ENCODE results near the gene FAM107B.
A peak's percentile ranks its signal among the peaks of the same experiment; 100 is the strongest.

The FAM107B gene

DNA sequence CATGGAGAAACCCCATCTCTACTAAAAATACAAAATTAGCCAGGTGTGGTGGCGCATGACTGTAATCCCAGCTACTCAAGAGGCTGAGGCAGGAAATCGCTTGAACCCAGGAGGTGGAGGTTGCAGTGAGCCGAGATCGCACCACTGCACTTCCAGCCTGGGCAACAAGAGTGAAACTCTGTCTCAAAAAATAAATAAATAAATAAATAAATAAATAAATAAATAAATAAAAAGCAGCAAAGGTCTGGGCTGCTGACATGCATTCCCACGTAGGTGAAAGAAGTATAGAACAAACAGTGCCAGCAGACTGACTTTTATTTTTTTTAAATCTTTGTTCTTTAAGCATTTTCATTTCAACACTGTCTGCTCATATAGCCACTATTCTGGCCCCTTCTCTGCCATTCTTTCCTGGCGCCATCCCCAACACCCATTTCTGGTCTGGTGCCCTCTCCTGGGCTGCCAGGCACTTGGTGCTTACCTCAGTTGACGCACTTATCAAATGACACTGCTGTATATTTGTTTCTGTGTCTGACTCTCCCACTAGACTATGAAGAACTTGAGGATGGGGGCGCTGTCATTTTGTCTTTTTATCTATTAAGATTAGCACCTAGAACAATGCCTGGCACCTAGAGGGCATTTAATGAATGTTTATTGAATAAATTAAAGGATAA, 15.6 kb downstream of the FAM107B start:
- Mint-ChIP-seq H3K4me3 (no peak overlapping the region), H3K27me3 (no peaks in the 10 kb centered on the region), H3K9me3 (no peaks in the 10 kb centered on the region), H3K4me1 (peaks cover 7% of the 10 kb centered on the region), H3K36me3 (no peaks in the 10 kb centered on the region), H3K27ac (no peak overlapping the region)
- no peak for DNase-seq
- CTCF ChIA-PET, result no interaction called here

DNA sequence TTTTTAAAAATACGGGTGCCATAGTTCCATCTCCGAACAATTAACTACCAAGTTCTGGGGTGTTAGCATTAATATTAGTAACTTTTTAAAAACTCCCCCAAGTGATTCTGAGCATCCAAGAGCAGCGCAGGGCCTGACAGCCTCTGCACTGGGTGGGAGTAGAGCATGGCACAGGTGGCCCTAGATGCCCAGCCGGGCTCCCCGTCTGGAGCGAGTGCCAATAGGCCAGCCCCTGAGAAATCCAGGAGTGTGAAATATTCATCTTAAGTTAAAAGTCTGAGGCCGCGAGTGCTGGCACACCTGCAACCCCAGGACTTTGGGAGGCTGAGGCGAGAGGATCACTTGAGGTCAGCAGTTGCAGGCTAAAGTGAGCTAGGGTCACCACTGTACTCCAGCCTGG, 16.2 kb downstream of the FAM107B start:
- H3K4me3 Mint-ChIP-seq, result no peak overlapping the region
- no peak overlapping the region for H3K27ac Mint-ChIP-seq
- H3K27me3 Mint-ChIP-seq, result no peaks in the 10 kb centered on the region
- CTCF ChIA-PET, result no interaction called here
- DNase-seq, result no peak
- peaks cover 7% of the 10 kb centered on the region for H3K4me1 Mint-ChIP-seq
- no peaks in the 10 kb centered on the region for H3K9me3 Mint-ChIP-seq
- H3K36me3 Mint-ChIP-seq, result no peaks in the 10 kb centered on the region

DNA sequence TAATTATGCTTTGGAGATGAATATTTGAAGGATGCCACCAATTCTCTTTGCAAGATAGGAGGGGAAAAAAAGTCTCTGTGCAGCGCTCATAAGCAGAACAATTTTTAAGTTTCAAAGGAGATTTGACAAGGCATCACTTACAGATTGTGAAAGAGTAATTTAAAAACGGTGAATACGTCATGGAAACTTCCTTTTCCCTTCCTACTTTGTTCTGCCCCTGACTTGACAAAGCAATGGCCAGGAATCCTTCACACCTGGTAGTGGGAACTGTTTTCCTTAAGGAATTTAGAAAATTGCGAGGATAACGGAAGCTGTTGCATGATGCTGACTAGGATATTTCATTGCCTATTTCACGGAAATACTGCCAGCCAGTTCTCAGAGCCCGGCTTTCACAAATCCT, 16.7 kb downstream of the FAM107B start:
- no peak overlapping the region for H3K27ac Mint-ChIP-seq
- DNase-seq, result no peak
- H3K4me1 Mint-ChIP-seq, result peaks cover 7% of the 10 kb centered on the region
- CTCF ChIA-PET, result no interaction called here
- H3K27me3 Mint-ChIP-seq, result no peaks in the 10 kb centered on the region
- H3K9me3 Mint-ChIP-seq, result no peaks in the 10 kb centered on the region
- no peaks in the 10 kb centered on the region for H3K36me3 Mint-ChIP-seq
- H3K4me3 Mint-ChIP-seq, result no peak overlapping the region

DNA sequence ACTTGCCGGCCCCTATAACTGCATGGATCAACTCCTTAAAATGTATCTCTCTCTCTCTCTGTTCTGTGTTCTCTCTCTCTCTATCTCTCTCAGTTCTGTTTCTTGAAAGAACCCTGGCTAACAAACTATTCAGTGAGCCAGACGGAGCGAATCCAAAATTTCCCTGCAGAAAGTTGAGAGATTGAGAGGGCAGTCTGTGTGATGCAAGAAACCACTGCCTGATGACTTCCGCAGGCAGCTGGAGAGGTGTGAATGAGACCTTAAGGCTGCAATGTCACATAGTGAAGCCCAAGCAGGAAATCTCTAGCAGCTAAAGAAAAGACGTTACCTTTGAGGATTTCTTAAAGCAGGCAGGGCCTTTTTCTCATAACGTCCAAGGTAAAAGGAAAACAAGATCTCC, 17.3 kb downstream of the FAM107B start:
- CTCF ChIA-PET, result no interaction called here
- Mint-ChIP-seq H3K27me3 (no peaks in the 10 kb centered on the region), H3K4me3 (no peak overlapping the region), H3K4me1 (peaks cover 7% of the 10 kb centered on the region), H3K9me3 (no peaks in the 10 kb centered on the region), H3K36me3 (no peaks in the 10 kb centered on the region), H3K27ac (no peak overlapping the region)
- DNase-seq, result no peak

DNA sequence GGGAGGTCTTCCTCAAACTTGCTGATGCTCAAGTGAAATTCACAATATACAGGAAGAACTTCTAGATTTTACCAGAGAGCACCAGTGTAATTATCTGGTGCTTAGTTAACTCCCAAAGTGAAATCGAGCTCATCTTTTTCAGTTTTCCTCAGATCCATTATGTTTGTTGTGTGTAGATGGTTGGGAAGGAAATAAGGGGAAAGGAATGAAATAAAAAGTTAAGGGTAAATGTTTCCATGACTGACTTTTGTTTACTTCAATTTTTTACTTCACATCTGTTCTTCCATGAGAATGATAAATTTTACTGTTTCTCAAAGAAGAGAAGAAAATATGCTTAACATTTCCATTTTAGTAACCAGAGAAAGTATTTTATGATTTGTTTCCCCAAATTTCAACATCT, 21.3 kb downstream of the FAM107B start:
- CTCF ChIA-PET, result interaction anchor here (0.7 kb wide), 1 partner anchor 792 kb away, joined by 4 read pairs; no protein-coding TSS in a partner anchor
- Mint-ChIP-seq H3K27ac (no peak overlapping the region), H3K36me3 (no peaks in the 10 kb centered on the region), H3K4me1 (peaks cover 7% of the 10 kb centered on the region), H3K4me3 (no peak overlapping the region), H3K9me3 (no peaks in the 10 kb centered on the region), H3K27me3 (peaks cover 11% of the 10 kb centered on the region)
- no peak for DNase-seq

DNA sequence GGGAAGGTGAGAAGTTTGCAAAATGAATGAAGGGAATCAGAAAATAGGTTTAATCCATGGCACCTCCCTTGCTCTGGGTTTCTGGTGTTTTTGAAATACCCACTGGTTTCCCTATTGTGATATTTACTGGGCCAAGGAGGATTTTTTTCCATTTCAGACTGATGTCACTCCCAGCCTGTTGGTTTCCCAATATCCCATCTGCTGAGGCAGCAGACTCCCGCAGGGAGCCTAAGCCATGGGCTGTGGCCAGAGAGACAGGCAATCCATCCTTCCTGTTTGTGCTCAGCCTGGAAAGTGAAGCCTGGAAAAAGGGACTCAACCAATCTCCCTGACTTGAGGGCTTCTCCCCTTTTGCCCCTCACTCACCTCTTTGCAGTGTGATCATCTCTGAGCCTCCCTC, 22.8 kb downstream of the FAM107B start:
- Mint-ChIP-seq H3K36me3 (no peaks in the 10 kb centered on the region), H3K4me3 (no peak overlapping the region), H3K27me3 (peaks cover 15% of the 10 kb centered on the region), H3K9me3 (no peaks in the 10 kb centered on the region), H3K27ac (no peak overlapping the region), H3K4me1 (no peaks in the 10 kb centered on the region)
- CTCF ChIA-PET, result no interaction called here
- DNase-seq, result no peak

DNA sequence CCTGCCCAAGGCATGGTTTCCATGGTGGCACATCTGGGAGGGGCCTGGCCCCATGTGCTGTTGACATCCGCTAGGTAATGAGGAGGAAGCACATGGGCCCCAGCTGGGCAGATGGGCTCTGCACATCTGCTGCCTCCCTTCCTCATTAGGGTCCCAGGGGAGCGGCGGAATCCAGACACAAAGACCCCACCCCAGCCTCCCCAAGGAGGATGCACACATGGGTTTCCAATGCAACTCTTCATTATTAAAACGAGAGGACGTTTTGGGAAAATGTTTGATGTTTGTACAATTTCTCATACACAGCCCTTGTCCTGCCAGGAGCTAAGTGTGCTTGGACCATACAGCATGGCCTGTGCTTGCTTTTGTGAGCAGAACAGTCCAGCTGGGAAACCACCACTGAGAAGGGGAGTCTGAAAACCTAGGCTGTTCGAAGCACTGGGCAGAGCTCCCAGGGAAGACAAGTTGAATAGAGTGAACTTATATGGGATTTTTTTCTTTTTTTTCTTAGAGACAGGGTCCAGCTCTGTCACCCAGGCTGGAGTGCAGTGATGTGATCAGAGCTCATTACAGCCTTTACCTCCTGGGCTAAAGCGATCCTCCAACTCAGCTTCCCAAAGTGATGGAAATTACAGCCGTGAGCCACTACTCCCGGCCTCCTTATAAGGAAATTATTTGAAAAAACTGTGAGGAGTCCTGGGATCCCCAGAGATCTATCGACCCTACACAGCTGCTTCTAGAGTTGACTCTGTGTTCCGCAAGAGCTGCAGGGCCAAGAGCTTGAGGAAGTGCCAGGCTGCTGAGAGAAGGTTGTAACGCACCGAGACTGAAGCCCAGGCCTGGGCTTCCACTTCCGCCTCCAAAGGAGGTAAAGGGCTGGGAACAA, 23.4 kb downstream of the FAM107B start:
- H3K4me3 Mint-ChIP-seq, result no peak overlapping the region
- no peaks in the 10 kb centered on the region for H3K4me1 Mint-ChIP-seq
- CTCF ChIA-PET, result no interaction called here

DNA sequence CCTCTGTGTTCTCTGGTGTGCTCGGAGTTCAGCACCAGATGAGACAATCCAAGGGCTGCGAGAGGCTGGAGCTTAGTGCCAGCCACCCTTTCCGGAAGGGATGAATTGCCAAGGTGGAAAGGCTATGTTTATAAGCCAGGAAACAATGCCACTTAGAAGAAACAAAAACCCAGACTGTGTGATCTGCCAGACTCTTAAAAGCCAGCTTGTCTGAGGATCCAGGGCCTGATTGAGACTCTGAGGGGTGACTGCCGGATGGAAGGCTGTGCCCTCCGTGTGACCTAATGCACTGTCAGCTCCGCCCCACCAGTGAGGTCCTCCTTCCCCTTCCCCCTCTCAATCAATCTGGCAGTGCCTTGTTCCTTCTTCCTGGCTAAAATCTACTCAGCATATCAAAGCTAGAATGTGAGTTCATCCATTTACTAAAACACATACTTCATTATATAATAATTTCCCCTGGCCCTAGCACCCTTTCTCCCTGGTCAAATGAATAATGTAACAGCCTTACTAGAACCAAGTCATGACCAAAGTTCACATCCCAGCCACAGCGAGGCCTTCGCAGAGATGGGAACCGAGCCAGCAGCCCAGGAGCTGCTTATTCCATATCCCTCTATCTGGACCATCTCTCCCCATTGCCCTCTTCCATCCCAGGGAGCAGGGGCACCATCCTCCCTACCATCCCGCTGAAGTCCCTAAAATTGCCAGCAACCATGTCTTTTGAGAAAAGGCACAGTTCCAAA, 25.5 kb downstream of the FAM107B start:
- H3K4me3 Mint-ChIP-seq, result no peak overlapping the region
- CTCF ChIA-PET, result no interaction called here
- H3K27ac Mint-ChIP-seq, result no peak overlapping the region

More for the DNA sequence above, 23.4 kb downstream of the FAM107B start:
- DNase-seq, result no peak
- Mint-ChIP-seq H3K27me3 (peaks cover 15% of the 10 kb centered on the region), H3K9me3 (peaks cover 2% of the 10 kb centered on the region), H3K27ac (no peak overlapping the region), H3K36me3 (no peaks in the 10 kb centered on the region)

DNA sequence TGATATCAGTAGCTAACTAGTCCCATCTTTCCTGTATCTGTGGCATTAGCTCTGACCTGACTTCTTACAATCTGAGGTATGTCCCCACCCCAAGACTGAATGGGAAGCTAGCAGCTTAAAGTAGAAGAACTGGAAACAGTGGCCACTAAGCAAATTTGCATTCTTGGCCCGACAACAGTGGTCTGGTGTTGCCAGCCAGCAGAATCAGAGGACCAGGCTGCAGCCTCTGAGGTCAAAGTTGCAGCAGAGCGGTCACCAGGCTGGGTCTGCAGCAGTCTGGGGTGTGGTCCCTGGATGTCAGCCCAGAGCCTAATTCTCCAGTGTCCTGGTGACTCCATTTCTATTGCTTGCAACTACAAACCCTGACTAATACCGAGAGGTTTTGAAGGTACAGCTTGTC, 26.3 kb downstream of the FAM107B start:
- H3K27ac Mint-ChIP-seq, result no peak overlapping the region
- H3K4me3 Mint-ChIP-seq, result no peak overlapping the region
- H3K9me3 Mint-ChIP-seq, result peaks cover 2% of the 10 kb centered on the region
- H3K36me3 Mint-ChIP-seq, result no peaks in the 10 kb centered on the region
- no peak for DNase-seq
- CTCF ChIA-PET, result interaction anchor here (0.6 kb wide), 1 partner anchor 41 kb away, joined by 3 read pairs; no protein-coding TSS in a partner anchor
- H3K4me1 Mint-ChIP-seq, result peaks cover 6% of the 10 kb centered on the region
- peaks cover 15% of the 10 kb centered on the region for H3K27me3 Mint-ChIP-seq

More for the DNA sequence above, 25.5 kb downstream of the FAM107B start:
- H3K27me3 Mint-ChIP-seq, result peaks cover 15% of the 10 kb centered on the region
- H3K9me3 Mint-ChIP-seq, result peaks cover 2% of the 10 kb centered on the region
- no peaks in the 10 kb centered on the region for H3K36me3 Mint-ChIP-seq
- no peaks in the 10 kb centered on the region for H3K4me1 Mint-ChIP-seq
- no peak for DNase-seq

DNA sequence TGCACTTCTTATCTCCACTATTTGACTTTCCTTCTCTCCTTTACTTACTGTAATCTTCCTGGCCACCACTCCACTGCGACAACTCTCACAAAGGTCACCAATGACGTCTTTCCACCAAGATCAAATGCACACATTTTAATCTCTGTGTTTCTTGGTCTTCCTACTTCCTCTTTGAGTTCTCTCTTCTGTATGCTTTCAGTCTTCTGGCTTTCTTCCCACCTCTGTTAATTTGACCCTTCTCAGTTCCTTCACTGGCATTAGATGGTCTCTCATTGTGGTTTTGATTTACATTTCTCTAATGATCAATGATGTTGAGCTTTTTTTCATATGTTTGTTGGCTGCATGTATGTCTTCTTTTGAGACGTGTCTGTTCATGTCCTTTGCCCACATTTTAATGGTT, 31.9 kb downstream of the FAM107B start:
- no peak for DNase-seq
- Mint-ChIP-seq H3K27me3 (peaks cover 4% of the 10 kb centered on the region), H3K27ac (peak overlapping the region; percentile 0), H3K4me1 (peaks cover 24% of the 10 kb centered on the region), H3K4me3 (no peak overlapping the region), H3K36me3 (peaks cover 3% of the 10 kb centered on the region), H3K9me3 (peaks cover 4% of the 10 kb centered on the region)
- CTCF ChIA-PET, result no interaction called here

DNA sequence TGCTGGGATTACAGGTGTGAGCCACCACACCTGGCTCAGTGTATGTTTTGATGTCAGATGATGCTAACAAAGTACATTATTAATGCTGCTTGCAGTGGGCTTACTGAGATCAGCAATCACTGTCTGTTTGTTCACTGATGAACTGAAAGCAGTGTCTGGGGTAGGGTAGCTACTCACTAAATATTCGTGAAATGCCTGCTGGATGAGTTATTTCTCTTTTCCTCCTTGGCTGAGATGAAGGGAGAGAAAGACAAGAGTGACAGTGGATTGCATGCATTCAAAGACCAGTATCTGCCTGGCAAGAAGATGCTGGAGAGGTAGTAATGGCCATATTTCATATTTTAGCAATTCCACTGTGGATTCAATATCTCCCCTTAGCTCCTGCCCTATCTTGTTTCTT, 32.3 kb downstream of the FAM107B start:
- no peak for DNase-seq
- peaks cover 3% of the 10 kb centered on the region for H3K36me3 Mint-ChIP-seq
- peak overlapping the region; percentile 0 for H3K27ac Mint-ChIP-seq
- H3K9me3 Mint-ChIP-seq, result peaks cover 4% of the 10 kb centered on the region
- CTCF ChIA-PET, result no interaction called here
- peaks cover 2% of the 10 kb centered on the region for H3K27me3 Mint-ChIP-seq
- no peak overlapping the region for H3K4me3 Mint-ChIP-seq
- peaks cover 24% of the 10 kb centered on the region for H3K4me1 Mint-ChIP-seq

DNA sequence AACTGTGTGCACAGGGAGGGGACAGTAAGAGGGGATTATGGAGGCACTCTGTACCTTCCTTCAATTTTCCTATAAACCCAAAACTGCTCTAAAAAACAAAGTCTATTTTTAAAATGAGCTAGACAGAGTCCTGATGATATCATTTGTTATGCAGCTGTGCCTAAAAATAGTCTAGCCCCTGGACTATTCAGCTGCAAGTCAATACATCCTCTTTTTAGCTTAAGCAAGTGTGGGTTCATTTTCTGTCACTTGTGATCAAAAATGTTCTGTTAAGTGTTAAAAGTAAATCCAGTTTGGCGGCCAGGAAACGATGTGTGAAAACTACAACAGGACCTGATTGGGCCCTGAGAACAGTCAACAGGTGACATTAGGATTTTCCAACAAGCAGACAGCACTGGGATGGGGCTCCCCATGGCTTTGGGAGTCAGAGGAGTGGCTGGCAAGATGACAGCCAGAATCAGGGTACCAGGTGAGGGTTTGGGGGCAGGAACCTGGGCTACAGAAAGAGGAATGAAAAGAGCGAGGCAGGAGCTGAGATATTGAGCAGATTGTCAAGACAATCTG, 33.9 kb downstream of the FAM107B start:
- Mint-ChIP-seq H3K4me3 (no peak overlapping the region), H3K27me3 (no peaks in the 10 kb centered on the region), H3K9me3 (peaks cover 1% of the 10 kb centered on the region), H3K27ac (peak overlapping the region; percentile 19), H3K4me1 (peaks cover 24% of the 10 kb centered on the region), H3K36me3 (peaks cover 3% of the 10 kb centered on the region)
- CTCF ChIA-PET, result no interaction called here
- DNase-seq, result no peak

DNA sequence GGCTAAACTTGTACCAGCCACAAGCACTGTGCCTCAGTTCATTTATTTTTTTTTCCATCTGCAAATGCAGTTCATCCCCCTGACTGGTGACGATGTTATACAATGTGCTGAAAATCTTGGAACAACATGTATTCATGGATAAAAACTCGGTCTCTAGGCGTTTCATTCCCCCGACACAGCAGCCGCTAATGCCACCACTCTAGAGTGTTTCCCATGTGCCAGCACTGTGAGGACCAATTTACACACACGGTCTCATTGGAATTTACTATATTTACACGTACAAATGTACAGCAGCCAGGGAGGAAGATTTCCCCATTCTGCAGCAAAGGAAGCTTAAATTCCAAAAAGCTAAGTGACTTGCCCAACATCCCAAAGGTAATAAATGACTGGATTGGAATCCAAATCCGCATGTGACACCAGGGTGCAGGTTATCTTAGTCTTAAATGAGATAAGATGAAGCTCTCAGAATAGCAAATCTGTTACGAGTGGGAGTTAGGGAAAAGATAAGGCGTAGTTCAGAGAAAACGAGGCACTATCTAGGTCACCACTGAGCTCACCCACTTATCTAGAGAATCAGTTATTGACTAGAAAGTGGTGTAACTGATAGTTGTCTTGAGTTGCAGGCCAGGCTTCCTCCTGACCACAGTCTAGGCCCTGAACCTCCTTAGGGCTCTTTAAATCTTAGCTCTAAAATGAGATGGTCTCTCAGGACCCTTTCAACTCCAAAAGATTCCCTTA, 36.7 kb downstream of the FAM107B start:
- Mint-ChIP-seq H3K9me3 (peaks cover 1% of the 10 kb centered on the region), H3K27me3 (no peaks in the 10 kb centered on the region), H3K27ac (no peak overlapping the region), H3K4me3 (no peak overlapping the region), H3K4me1 (peaks cover 13% of the 10 kb centered on the region), H3K36me3 (peaks cover 3% of the 10 kb centered on the region)
- CTCF ChIA-PET, result no interaction called here
- DNase-seq, result no peak

DNA sequence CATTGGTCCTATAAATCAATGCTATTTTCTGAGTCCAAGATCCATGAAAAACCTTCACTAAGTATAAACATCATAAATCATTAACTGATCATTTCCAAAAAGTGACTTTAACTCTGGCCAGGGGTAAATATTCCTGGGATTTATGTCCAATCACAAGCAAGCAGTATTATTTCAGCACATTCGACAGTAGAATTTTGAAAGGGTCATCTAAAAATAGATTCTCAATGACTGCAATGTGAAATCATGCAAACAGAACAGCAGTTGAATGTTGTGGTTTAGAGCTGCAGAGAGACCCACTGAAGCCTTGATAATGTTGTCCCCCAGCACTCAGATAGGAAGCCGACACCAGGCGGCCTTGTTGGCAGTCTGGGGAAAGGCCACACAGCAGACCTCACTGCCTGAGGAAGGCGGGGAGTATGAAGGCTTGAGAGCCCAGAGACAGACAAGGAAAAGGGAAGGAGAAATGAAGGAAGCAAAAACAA, 38.1 kb downstream of the FAM107B start:
- Mint-ChIP-seq H3K9me3 (no peaks in the 10 kb centered on the region), H3K4me3 (no peak overlapping the region), H3K36me3 (peaks cover 3% of the 10 kb centered on the region), H3K27me3 (no peaks in the 10 kb centered on the region), H3K27ac (no peak overlapping the region), H3K4me1 (peaks cover 7% of the 10 kb centered on the region)
- no peak for DNase-seq
- CTCF ChIA-PET, result no interaction called here
